ENCODE results near the gene TIMM50.
A peak's percentile ranks its signal among the peaks of the same experiment; 100 is the strongest.

TIMM50 gene

GRCh38 chr19:39532233-39533002, 51.8 kb downstream of the TIMM50 start, which contains the start of gene EID2B:
TSS of gene EID2B (minus strand) at chr19:39532852. CDS start at chr19:39532802, 50 bp downstream.
- peak; percentile 89 for DNase-seq (ENCODE audit: low spot score)
- FAIRE-seq, result peak; percentile 30

GRCh38 chr19:39533003-39533512, 52.4 kb downstream of the TIMM50 start:
- FAIRE-seq, result no peak
- no peak for DNase-seq (ENCODE audit: low spot score)

GRCh38 chr19:39533791-39534190, 53.2 kb downstream of the TIMM50 start:
- FAIRE-seq, result no peak
- DNase-seq (ENCODE audit: low spot score), result no peak

- FAIRE-seq (no peak), DNase-seq (ENCODE audit: low spot score) (peak; percentile 43)
Measured at GRCh38 chr19:39539165-39539517, 58.5 kb downstream of the TIMM50 start.

DNA sequence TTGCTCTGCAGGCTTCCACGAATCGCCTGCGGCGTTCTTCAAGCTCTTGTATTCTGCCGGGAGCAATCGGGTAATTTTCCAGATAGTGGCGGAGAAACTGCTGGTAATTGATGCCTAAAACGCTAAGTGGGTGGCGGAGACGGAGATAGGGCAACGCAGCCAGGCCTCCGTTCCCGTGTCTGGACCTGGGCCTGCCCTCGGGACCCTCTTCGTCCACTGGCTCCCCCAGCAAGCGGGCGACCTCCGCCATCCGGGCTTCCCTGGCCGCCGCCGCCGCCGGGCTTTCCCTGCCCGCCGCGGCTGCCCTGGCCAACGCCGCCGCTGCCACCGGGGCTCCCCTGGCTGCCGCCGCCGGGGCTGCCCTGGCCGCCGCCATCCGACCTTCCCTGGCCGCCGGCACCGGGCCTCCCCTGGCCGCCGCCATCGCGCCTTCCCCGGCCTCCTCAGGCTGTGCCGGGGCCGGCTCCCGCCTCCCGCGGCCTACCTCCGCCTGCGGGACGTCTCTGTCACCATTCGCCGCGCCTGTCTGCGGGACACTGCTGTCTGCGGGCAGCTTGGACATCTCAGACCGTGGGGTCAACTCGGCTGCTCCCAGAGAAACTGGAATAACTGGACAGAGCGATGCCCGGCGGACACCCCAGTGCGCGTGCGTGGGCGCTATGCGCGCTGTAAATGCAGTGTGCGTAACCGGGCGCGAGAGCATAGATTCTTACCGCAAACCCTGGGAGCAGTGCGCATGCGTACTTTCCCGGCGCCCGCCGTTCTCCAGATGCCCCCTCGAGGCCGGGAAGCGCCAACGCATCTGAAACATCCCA, 59.1 kb downstream of the TIMM50 start, which contains the start of gene EID2:
Gene EID2, minus strand, starts transcription at position 644 of the 815 bp plus-strand sequence. Its CDS starts 82 bp downstream, at position 562.
- FAIRE-seq, result peak; percentile 63
- peak; percentile 90 for DNase-seq (ENCODE audit: low spot score)

DNA sequence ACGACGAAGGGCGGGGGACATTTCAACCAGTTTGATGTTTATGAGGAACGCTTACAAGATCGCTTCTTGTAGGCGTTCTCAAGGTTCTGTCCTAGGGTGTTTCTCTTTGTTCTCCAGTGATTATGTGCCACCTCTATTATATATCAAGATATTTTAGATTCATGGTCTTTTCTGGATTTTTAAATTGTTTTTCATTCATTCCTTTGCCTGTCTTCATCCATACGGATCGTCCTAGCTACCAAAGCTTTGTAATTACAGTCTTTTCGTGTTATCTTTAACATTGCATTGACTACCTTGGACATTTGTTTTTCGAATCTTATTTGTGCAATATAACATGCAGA, 59.7 kb downstream of the TIMM50 start:
- no peak for FAIRE-seq
- no peak for DNase-seq (ENCODE audit: low spot score)
